ENCODE data around the gene SUCO. TPM values are rescaled to one million over a fixed set of nuclear protein-coding genes. Genes with fewer than 3 reads are reported as not detected.

The SUCO gene
- total RNA-seq, 1 experiment from 2014 or later: 50.3 TPM

GRCh38 chr1:172638885-172639831 lies 106.2 kb downstream of the SUCO start:
- H3K4me3 ChIP-seq (ENCODE audit: low read depth, low read length): no peak overlapping the region

DNA sequence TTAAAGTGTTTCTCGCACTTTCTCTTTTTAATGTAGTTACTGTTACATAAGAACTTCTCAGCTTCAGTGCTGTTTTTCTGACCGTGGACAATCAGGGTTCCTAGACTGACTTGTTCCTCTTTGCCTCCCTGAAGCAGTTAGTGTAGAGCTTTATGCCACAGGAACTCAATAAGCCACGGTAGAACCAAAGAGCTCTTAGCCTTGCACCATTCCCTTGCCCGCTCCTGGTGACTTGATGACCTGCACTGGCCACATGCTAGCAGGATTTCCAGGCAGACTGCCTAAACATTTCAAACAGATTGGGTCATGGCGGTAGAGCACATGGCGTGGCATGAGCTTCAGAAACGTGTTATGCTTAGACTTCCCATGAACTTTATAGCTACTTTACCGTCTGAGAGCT lies 107.2 kb downstream of the SUCO start:
- intact Hi-C loops (cut with micrococcal nuclease; ENCODE audit: unreplicated experiment): no loop called here
- H3K27me3 ChIP-seq (replicated peaks; ENCODE audit: control insufficient read depth, insufficient read depth, low read length): no peaks in the 10 kb centered on the region
- Mint-ChIP-seq H3K27ac (ENCODE audit: unreplicated experiment) (no peak overlapping the region), H3K9me3 (ENCODE audit: unreplicated experiment) (peaks cover 12% of the 10 kb centered on the region), H3K27me3 (ENCODE audit: insufficient read depth, unreplicated experiment) (no peaks in the 10 kb centered on the region), H3K4me1 (ENCODE audit: low read depth, unreplicated experiment) (peaks cover 29% of the 10 kb centered on the region), H3K36me3 (ENCODE audit: insufficient read depth, unreplicated experiment) (no peaks in the 10 kb centered on the region), H3K4me3 (ENCODE audit: unreplicated experiment) (no peak overlapping the region)
- H3K4me1 ChIP-seq: 0 out of 2 replicates have a peak, but pooled peaks cover 3% of the 10 kb centered on the region
- H3K4me3 ChIP-seq (ENCODE audit: low read depth, low read length): no peak overlapping the region
- CTCF ChIA-PET: no interaction called here
- DNase-seq: no peak
- BruUV-seq (replicated peaks): no TSS peak
- TF ChIP-seq CTCF (IDR thresholded peaks at IDR 0.05; ENCODE audit: insufficient read depth in 1 of 2, low read depth in 1 of 2, low read length in 1 of 2, severe bottlenecking in 1 of 2, unreplicated experiment in 1 of 2): no peak
- POLR2A ChIA-PET: no interaction called here
- H3K9me3 ChIP-seq: no peaks in the 10 kb centered on the region; the same call in 1 of the 2 replicates
- H3K36me3 ChIP-seq (ENCODE audit: control insufficient read depth, insufficient read depth, low read length): no peaks in the 10 kb centered on the region

More at GRCh38 chr1:172638885-172639831, 106.2 kb downstream of the SUCO start:
- peaks cover 29% of the 10 kb centered on the region for H3K4me1 Mint-ChIP-seq (ENCODE audit: low read depth, unreplicated experiment)
- ChIA-PET CTCF (no interaction called here), POLR2A (no interaction called here)
- peak overlapping the region; percentile 53 for H3K27ac Mint-ChIP-seq (ENCODE audit: unreplicated experiment)
- Histone ChIP-seq H3K36me3 (ENCODE audit: control insufficient read depth, insufficient read depth, low read length) (no peaks in the 10 kb centered on the region), H3K27me3 (replicated peaks; ENCODE audit: control insufficient read depth, insufficient read depth, low read length) (no peaks in the 10 kb centered on the region), H3K9me3 (no peaks in the 10 kb centered on the region; the same call in 1 of the 2 replicates), H3K4me1 (0 out of 2 replicates have a peak, but pooled peaks cover 3% of the 10 kb centered on the region)
- no peak for TF ChIP-seq CTCF (IDR thresholded peaks at IDR 0.05; ENCODE audit: insufficient read depth in 1 of 2, low read depth in 1 of 2, low read length in 1 of 2, severe bottlenecking in 1 of 2, unreplicated experiment in 1 of 2)
- no peak for DNase-seq
- H3K36me3 Mint-ChIP-seq (ENCODE audit: insufficient read depth, unreplicated experiment): no peaks in the 10 kb centered on the region
- H3K4me3 Mint-ChIP-seq (ENCODE audit: unreplicated experiment): no peak overlapping the region
- intact Hi-C loops (cut with micrococcal nuclease; ENCODE audit: unreplicated experiment): no loop called here
- peaks cover 12% of the 10 kb centered on the region for H3K9me3 Mint-ChIP-seq (ENCODE audit: unreplicated experiment)
- no peaks in the 10 kb centered on the region for H3K27me3 Mint-ChIP-seq (ENCODE audit: insufficient read depth, unreplicated experiment)
- no TSS peak for BruUV-seq (replicated peaks)

GRCh38 chr1:172641492-172641891 lies 108.5 kb downstream of the SUCO start:
- BruUV-seq (replicated peaks): no TSS peak
- Mint-ChIP-seq H3K4me3 (ENCODE audit: unreplicated experiment) (no peak overlapping the region), H3K4me1 (ENCODE audit: low read depth, unreplicated experiment) (peaks cover 29% of the 10 kb centered on the region), H3K27me3 (ENCODE audit: insufficient read depth, unreplicated experiment) (no peaks in the 10 kb centered on the region), H3K36me3 (ENCODE audit: insufficient read depth, unreplicated experiment) (no peaks in the 10 kb centered on the region), H3K27ac (ENCODE audit: unreplicated experiment) (no peak overlapping the region), H3K9me3 (ENCODE audit: unreplicated experiment) (peaks cover 8% of the 10 kb centered on the region)
- intact Hi-C loops (cut with micrococcal nuclease; ENCODE audit: unreplicated experiment): no loop called here
- ChIA-PET POLR2A (interaction anchor here (0.6 kb wide), 1 partner anchor 47 kb away, joined by 3 read pairs; no protein-coding TSS in a partner anchor), CTCF (no interaction called here)
- no peaks in the 10 kb centered on the region for H3K36me3 ChIP-seq (ENCODE audit: control insufficient read depth, insufficient read depth, low read length)
- H3K27me3 ChIP-seq (replicated peaks; ENCODE audit: control insufficient read depth, insufficient read depth, low read length): no peaks in the 10 kb centered on the region
- no peaks in the 10 kb centered on the region; the same call in 1 of the 2 replicates for H3K9me3 ChIP-seq
- 0 out of 2 replicates have a peak, but pooled peaks cover 3% of the 10 kb centered on the region for H3K4me1 ChIP-seq
- DNase-seq: no peak
- no peak overlapping the region for H3K4me3 ChIP-seq (ENCODE audit: low read depth, low read length)
- TF ChIP-seq CTCF (IDR thresholded peaks at IDR 0.05; ENCODE audit: insufficient read depth in 1 of 2, low read depth in 1 of 2, low read length in 1 of 2, severe bottlenecking in 1 of 2, unreplicated experiment in 1 of 2): no peak
